ENCODE results near the gene TGFB3. TPM values are rescaled to one million over a fixed set of nuclear protein-coding genes. Genes with fewer than 3 reads are reported as not detected.
"Not testable (repeated sequence)": the region's sequence is repeated elsewhere in the genome, so short reads cannot be mapped to it uniquely, and the experiment has no call there.

Gene TGFB3
- total RNA-seq, 1 experiment from 2014 or later = 2.0 TPM

DNA sequence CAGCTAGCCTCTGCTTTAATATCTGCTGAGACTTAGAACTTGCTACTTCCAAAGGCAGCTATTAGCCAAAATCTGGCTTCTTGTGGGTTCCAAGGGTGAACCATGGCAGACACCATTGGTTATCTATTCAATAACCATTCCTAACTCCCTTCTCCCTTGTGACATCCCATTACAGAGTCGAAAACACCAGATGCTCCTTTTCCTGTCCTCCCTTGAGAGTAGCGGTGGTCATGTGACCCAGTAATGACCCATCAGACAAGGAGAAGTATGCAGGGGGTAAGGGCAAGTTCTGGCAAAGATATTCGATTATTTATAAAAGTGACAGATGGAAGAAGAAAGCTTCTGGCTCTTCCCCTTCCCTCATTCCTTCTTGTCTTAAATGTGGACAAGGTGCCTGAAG is 20.1 kb downstream of the TGFB3 start:
- DNase-seq (ENCODE audit: extremely low read depth, low read depth) = no peak

DNA sequence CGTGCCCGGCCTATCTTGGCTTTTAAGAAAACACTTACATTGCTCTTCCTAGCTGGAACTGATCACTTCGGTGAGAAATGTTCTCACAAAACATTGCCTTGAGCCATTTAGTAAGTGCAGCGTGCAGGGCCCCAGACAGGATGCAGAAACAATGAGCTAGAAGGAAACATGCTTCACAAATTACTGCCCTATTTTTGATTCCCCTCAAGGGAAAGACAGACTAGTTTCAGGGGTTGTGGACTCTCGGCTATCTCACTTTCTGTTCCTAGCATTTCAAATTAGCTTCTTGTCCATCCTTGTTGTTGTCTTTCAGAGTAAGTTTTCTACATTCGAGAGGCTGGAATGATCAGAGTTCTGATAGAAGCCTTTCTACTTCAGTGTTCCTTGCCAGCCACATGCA is 21.6 kb downstream of the TGFB3 start:
- no peak for DNase-seq (ENCODE audit: extremely low read depth, low read depth)

DNA sequence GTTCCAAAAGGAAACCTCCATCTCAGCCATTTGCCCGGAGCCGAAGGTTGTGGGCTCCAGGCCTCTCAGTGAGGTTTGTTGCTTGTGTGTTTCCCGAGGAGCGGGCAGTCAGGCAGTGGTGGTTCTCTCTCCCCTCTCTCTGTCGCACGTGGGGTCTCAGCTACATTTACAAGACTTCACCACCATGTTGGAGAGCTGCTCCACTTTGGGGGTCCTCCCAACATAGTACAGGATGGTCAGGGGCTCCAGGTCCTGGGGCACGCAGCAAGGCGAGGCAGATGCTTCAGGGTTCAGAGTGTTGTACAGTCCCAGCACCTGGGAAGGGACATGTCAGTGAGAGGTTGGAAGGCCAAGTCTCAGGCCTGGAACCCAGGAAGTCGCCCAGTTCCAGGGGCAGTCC is 22.8 kb downstream of the TGFB3 start:
- no peak for DNase-seq (ENCODE audit: extremely low read depth, low read depth)

DNA sequence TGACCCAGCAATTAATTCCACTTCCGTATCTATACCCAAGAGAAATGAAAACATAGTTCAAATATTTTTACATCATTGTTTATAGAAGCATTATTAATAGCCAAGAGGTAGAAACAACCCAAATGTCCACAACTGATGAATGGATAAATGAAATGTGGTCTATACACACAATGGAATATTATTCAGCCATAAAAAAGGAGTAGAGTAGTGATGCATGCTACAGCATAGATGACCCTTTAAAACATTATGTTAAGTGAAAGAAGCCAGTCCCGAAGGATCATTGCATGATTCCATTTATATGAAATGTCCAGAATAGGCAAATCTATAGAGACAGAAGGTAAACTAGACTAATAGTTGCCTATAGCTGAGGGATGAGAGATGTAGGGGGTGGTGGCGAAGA is 29.3 kb downstream of the TGFB3 start:
- DNase-seq (ENCODE audit: extremely low read depth, low read depth) = no peak

DNA sequence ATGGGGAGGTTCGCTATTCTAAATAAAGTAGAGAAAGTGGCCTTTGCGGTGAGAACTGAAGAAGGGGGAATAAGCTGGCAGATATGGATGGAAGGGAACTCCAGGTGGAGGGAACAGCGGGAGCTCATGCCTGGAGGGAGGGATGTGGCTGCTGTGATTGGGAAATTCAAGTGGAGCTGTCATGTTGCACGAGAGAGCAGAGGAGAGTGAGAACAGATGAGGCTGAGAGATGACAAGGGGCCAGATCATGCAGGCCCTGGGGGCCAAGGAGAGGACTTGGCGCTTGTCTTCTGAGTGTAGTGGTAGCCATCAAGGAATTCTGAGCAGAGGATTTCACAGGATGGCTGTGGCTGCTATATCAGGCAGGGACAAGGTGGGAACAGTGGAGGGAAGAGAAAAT is 35.0 kb downstream of the TGFB3 start:
- DNase-seq (ENCODE audit: extremely low read depth, low read depth) = no peak

DNA sequence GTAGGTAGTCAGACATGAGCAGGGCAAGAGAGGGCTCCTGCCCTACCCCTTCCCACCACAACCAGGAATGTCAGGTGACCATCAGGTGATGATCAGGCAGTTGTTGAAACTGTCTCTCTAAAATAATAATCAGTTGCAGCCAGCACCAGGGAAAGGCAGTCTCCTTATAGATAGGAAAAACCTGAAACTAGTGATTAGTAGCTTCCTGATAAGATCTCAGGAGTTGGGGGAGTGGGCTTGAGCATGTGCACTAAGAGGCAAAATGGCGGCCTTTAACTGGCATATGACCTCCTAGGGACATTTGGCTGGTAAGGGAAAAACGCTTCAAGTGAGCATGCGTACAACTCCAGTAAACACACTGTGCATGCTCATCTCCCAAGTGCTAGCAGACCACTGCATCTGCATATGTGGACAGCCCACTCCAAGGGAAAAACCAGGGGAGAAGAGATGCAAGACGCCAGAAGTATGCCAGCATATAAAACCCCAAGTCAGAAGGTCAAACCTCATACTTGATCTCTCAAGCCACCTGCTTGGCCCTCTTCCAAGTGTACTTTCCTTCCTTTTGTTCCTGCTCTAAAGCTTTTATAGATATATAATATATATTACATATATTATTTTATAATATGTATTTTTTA is 37.1 kb downstream of the TGFB3 start:
- no peak for DNase-seq (ENCODE audit: extremely low read depth, low read depth)

DNA sequence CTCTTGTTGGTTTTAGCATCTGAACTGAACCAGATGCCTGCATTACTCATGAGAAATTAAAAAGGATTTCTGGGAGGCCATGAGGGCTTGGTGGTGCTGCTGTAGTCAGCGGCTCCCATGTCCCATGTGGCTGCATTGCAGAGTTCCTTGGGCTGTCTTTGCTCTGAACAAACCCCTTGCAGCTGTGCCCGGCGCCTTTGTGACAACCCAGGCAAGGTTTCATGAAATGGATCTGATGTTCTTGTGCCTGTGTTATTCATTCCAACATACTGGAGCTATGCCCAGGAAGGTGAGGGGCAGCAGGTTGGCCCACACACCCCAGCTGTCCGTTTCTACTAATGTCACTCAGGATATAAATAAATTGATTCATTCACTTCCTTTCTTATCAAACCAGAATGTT is 40.8 kb downstream of the TGFB3 start:
- DNase-seq (ENCODE audit: extremely low read depth, low read depth) = no peak

DNA sequence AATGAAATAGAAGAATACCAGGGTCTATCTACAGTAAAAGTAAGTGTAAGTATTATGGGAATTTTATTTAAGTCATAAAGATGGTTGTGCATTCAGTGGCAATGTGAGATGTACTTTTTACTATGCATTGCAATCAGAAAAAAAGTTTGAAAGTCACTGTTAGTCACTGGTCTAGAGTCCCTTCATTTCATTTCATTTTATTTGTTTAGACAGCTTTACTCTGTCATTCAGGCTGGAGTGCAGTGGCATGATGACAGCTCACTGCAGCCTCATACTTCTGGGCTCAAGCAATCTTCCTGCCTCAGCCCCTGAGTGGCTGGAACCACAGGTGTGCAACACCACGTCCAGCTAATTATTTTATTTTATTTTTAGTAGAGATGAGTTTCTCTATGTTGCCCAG is 42.6 kb downstream of the TGFB3 start:
- DNase-seq (ENCODE audit: extremely low read depth, low read depth) = no peak

DNA sequence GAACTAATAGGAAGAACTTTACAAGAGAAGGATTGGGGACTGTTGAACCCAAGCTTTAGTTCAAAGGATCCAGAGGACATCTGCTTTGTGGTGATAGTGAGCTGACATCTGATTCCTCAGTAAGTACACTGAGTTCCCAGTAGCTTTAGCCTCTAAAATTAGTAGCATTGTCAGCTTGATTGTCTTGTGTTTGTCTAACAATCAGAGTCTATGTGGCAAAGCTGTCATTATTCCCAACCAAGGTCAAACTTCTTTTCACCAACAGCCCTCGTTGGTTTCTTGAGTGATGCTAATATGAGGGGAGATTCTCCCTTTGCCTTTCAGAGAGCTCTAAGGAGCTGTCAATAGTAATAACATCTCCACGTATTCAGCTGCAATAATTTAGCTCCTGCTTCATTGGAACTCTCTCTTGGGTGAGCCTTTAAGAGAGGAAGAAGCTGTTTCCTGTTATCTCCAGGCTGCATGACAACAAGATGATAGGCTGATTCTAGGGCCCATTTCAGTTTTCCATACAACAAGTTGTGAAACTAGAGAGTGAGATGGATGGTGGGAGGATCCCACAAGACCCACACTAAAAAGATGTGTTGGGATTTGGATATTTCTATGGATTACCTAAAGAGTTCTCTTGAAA is 46.7 kb downstream of the TGFB3 start:
- no peak for DNase-seq (ENCODE audit: extremely low read depth, low read depth)

DNA sequence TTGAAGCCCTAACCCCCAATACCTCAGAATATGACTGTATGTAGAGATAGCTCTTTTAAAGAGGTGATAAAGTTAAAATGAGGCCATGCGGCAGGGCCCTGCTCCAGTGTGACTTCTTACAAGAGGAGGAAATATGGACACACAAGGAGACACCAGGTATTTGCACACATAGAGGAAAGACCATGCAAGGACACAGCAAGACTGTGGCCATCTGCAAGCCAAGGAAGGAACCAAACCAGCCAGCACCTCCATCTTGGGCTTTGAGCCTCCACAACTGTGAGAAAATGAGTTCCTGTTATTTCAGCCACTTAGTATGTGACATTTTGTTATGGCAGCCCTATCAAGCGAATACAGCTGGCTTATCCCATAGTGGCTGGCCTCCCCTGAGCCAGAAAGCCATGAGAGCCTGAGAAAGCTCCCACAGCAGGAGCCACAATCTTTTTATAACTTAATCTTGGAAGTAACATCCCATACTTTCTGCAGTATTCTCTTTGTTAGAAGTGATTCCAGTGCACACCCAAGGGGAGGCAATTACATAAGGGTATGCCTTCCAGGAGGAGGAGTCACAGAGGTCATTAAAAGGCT is 48.0 kb downstream of the TGFB3 start:
- DNase-seq (ENCODE audit: extremely low read depth, low read depth) = no peak

DNA sequence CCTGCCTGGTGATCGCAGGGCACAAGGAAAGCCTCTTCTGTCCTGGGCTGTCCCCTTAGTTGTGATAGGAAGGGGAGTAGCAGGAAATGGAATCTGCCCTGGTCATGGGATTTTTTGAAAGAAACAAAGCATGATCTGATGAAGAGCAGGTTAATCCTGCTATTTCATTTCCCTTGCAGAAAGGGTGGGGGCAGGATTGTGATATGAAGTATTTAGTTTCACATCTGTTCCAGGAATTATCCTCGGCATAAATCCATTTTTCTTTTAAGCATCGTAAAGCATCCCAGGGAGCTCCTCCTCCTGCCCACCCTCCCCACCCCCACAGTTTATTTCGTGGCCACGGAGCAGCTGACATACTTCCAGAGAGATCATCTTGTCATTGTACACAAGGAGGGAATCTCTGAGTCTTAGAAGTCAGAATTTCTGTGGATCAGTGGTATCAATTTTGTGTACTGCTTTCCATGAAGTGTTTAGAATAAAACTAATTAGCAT is 53.1 kb downstream of the TGFB3 start:
- DNase-seq (ENCODE audit: extremely low read depth, low read depth) = no peak

DNA sequence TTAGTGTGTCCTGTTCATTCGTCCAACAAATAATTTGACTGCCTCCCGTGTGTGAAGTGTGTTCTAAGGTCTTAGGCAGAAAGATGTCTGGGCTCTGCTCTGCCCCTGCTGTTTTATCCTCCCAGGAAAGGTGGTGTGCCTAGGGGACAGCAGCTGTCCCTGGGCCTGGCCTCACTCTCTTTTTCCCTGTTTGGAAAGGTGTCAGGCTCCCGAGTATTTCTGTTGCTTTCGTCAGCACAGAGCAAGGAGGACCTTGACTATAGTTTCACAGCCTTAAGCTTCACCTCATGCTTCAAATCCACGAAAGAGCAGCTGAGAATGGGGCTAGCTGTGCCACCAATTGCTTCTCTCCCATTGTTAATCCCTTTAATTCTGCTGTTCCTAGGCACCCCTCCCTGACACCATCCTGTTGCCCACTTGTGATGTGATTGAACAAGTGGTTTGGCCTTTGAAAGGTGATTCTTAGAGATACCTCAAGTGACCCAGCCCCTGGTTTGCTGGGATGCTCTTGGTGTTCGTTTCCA is 54.2 kb downstream of the TGFB3 start:
- DNase-seq (ENCODE audit: extremely low read depth, low read depth) = no peak

DNA sequence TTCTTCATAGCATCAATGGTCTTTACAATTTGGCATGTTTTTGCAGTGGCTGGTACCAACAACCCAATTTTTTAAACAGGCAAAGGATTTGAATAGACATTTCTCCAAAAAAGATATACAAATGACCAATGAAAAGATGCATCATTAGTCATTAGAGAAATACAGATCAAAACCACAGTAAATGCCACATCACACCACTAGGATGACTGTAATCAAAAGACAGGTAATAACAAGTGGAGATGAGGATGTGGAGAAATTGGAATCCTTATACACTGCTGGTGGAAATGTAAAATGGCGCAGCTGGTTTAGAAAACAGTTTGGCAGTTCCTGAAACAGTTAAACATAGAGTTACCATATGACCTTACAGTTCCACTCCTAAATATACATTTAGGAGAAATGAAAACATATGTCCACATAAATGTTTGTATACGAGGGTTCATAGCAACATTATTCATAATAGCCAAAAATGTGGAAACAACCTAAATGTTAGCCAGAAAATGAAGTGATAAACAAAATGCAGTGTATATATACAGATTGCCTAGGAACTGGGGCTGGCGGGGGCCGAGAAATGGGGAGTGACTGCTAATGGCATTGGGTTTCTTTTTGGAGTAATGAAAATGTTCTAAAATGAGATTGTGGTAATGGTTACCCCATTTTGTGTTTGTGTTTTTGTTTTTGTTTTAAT is 55.2 kb downstream of the TGFB3 start:
- no peak for DNase-seq (ENCODE audit: extremely low read depth, low read depth)

DNA sequence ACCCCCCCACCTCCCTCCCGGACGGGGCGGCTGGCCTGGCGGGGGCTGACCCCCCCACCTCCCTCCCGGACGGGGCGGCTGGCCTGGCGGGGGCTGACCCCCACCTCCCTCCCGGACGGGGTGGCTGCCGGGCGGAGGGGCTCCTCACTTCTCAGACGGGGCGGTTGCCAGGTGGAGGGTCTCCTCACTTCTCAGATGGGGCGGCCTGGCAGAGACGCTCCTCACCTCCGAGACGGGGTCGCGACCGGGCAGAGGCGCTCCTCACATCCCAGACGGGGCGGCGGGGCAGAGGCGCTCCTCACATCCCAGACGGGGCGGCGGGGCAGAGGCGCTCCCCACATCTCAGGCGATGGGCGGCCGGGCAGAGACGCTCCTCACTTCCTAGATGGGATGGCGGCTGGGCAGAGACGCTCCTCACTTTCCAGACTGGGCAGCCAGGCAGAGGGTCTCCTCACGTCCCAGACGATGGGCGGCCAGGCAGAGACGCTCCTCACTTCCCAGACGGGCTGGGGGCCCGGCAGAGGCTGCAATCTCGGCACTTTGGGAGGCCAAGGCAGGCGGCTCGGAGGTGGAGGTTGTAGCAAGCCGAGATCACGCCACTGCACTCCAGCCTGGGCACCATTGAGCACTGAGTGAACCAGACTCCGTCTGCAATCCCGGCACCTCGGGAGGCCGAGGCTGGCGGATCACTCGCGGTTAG is 56.5 kb downstream of the TGFB3 start:
- not testable (repeated sequence) for DNase-seq (ENCODE audit: extremely low read depth, low read depth)

DNA sequence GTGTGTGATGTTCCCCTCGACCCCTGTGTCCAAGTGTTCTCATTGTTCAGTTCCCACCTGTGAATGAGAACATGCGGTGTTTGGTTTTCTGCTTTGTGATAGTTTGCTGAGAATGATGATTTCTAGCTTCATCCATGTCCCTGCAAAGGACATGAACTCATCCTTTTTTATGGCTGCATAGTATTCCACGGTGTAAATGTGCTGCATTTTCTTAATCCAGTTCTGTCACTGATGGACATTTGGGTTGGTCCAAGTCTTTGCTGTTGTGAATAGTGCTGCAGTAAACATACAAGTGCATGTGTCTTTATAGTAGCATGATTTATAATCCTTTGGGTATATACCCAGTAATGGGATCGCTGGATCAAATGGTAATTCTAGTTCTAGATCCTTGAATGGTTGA is 61.4 kb downstream of the TGFB3 start:
- not testable (repeated sequence) for DNase-seq (ENCODE audit: extremely low read depth, low read depth)

DNA sequence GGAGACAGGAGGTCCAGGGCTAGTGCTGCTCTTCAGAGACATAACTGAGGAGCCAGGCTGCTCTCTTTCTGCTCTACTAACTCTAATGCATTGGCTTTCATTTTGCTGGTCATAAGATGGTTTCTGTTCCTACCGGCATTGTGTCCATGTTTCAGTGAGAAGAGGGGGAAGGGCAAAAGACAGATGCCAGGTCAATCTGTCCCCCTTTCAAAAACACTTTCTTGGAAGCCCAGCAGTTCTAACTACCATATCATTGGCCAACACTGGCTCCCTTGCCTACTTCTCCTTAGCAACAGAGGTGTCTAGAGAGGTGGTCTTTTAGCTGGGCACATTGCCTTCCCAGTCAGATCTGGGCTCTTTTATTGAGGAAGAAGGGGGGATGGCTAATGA is 63.9 kb downstream of the TGFB3 start:
- DNase-seq (ENCODE audit: extremely low read depth, low read depth) = no peak

DNA sequence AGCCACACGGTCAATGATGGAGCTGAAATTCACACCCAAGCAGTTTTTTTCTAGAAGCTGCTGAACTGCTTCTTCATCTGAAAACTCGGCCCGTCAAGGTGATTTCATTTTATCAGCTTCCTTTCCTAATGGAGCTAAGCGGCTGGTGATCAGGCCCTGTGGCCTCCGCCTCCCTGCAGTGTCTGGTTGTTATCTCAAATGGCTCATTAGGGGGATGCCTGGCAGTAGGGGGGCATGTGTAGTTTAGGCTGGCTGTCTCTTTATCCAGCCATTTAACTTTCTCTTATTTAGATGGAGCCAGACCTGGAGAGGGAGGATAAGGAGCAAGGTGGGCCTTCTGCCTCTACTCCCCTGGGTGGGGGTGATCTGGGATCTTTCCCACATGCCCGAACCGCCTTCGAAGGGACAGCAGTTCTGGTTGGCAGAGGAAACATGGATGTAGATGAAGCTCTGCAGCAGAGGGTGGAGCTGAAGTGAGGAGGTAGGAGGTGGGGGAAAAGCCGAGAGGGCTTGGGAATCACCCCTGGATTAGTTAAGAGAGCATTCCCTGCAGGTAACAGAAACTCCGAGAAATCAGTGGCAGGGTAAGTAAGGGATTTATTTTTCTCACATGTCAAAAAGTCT is 64.4 kb downstream of the TGFB3 start:
- no peak for DNase-seq (ENCODE audit: extremely low read depth, low read depth)

DNA sequence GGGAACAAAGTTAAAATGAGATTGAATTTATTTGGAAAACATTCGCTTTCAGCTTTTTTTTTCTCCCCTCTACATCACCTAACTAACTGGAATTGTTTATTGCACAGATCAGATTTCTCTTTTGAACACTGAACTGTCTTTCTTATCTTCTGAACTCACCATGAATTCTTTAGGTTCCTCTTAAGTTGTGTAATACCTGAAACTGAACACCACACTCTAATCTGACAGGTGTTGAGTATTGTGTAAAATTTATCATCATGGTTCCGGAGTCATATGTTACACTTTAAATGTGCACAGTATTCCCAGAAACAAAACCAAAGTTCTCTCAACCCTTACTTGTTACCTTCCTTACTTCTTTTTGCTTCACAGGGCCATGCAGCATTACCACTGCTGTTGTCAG is 66.8 kb downstream of the TGFB3 start:
- no peak for DNase-seq (ENCODE audit: extremely low read depth, low read depth)

DNA sequence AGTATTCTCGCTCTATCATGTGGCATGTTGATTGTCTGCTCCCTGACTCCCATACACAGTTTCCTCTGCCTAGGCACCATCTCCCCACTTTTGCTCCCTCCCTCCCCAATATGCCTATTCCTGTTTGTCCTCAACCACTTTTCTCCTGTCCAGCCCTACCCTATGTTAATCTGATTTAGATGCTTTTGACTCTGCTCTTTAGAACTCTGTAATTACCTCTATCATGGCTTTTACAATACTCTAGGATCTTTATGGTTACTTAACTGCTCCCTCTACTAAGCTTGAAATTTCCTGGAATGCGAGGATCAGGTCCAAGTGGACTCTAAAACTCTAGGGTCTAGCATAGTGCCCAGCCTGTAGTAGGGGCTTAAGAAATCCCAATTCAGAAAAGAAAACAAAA is 68.6 kb downstream of the TGFB3 start:
- DNase-seq (ENCODE audit: extremely low read depth, low read depth) = no peak

DNA sequence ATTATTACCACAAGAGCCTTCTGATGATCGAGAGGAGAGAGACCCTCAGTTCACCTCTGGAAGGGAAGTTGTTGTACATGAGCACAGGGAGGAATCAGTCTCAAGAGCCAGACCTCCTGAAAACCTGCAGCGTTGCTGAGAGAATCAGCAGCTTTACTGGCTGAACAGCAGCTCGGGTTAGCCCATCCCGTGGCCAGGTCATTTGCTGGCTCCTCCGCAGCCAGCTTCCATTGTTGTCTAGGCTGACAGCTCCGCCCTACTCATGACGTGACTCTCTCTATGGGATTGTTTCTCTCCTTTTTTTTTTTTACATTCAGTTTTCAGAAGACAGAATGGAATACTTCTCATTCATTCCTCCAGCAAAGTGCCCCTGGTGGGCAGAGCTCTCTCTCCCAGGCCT is 69.9 kb downstream of the TGFB3 start:
- no peak for DNase-seq (ENCODE audit: extremely low read depth, low read depth)
